Mesenchymal stem cell (in vitro differentiated cells and primary cell): ENCODE measurements around the gene MDFIC2.

Source experiments
- DNase-seq: peaks from one replicate; pipeline ENCODE4 v3.0.0-alpha.2; 2013
- H2AFZ ChIP-seq: one replicate; pipeline ENCODE4 v1.6.1; 2013; ENCODE audit warnings: low read depth, mild to moderate bottlenecking, control low read depth, inconsistent platforms, low read length, moderate library complexity
- H2AK5ac ChIP-seq: 2 replicates; pipeline ENCODE4 v1.6.1; 2013; ENCODE audit warnings: low read length, moderate library complexity, mild to moderate bottlenecking, inconsistent platforms; ENCODE audit not compliant: severe bottlenecking
- H2BK120ac ChIP-seq: one replicate; pipeline ENCODE4 v1.6.1; 2013; ENCODE audit warnings: low read depth, mild to moderate bottlenecking, inconsistent platforms, low read length, moderate library complexity
- H2BK12ac ChIP-seq, 2 experiments: one replicate each; pipeline ENCODE4 v1.6.1; 2013; ENCODE audit warnings: inconsistent platforms in 2 of 2, low read length in 2 of 2, mild to moderate bottlenecking in 2 of 2, moderate library complexity in 2 of 2, control low read depth in 1 of 2
- H2BK15ac ChIP-seq: one replicate; pipeline ENCODE4 v1.6.1; 2013; ENCODE audit warnings: mild to moderate bottlenecking, low read depth, inconsistent platforms; ENCODE audit not compliant: poor library complexity, severe bottlenecking
- H2BK5ac ChIP-seq: 2 replicates; pipeline ENCODE4 v1.6.1; 2013; ENCODE audit warnings: low read depth, mild to moderate bottlenecking, low read length, control low read depth, inconsistent platforms; ENCODE audit not compliant: poor library complexity, severe bottlenecking
- H3K14ac ChIP-seq, 2 experiments: one replicate each; pipeline ENCODE4 v1.6.1; 2013; ENCODE audit warnings: inconsistent platforms in 2 of 2, low read length in 2 of 2, control low read depth in 1 of 2, mild to moderate bottlenecking in 1 of 2, moderate library complexity in 1 of 2
- H3K18ac ChIP-seq, 2 experiments: one replicate each; pipeline ENCODE4 v1.6.1; 2013; ENCODE audit warnings: inconsistent platforms in 2 of 2, low read length in 2 of 2, control low read depth in 1 of 2, low read depth in 1 of 2, mild to moderate bottlenecking in 1 of 2
- H3K23ac ChIP-seq, 2 experiments: one replicate each; pipeline ENCODE4 v1.6.1; 2013; ENCODE audit warnings: inconsistent platforms in 2 of 2, low read length in 2 of 2, mild to moderate bottlenecking in 2 of 2, moderate library complexity in 2 of 2, control low read depth in 1 of 2
- H3K27ac ChIP-seq: 2 replicates; pipeline ENCODE4 v1.5.1; 2013; ENCODE audit warnings: mild to moderate bottlenecking, moderate library complexity, low read length, control low read depth, inconsistent platforms; ENCODE audit not compliant: poor library complexity, severe bottlenecking
- H3K27me3 ChIP-seq, 2 experiments: 2 replicates each; pipeline versions ENCODE4 v1.6.1 to v1.7.0; 2013; ENCODE audit warnings: low read length in 2 of 2, mild to moderate bottlenecking in 2 of 2, moderate library complexity in 2 of 2, control low read depth in 1 of 2, inconsistent platforms in 1 of 2; ENCODE audit not compliant: control insufficient read depth in 1 of 2, insufficient read depth in 1 of 2
- H3K36me3 ChIP-seq, 2 experiments: 2 replicates each; pipeline versions ENCODE4 v1.6.1 to v1.7.0; 2013; ENCODE audit warnings: low read length in 2 of 2, control low read depth in 1 of 2, inconsistent platforms in 1 of 2, low read depth in 1 of 2, mild to moderate bottlenecking in 1 of 2; ENCODE audit not compliant: insufficient read depth in 2 of 2, control insufficient read depth in 1 of 2
- H3K4ac ChIP-seq, 2 experiments: one replicate each; pipeline ENCODE4 v1.6.1; 2013; ENCODE audit warnings: inconsistent platforms in 2 of 2, low read length in 2 of 2, mild to moderate bottlenecking in 2 of 2, moderate library complexity in 2 of 2, control low read depth in 1 of 2, low read depth in 1 of 2
- H3K4me1 ChIP-seq: 2 replicates; pipeline ENCODE4 v1.6.1; 2013; ENCODE audit warnings: low read depth, low read length, control low read depth; ENCODE audit not compliant: control insufficient read depth, insufficient read depth
- H3K4me2 ChIP-seq: 2 replicates; pipeline ENCODE4 v1.6.1; 2013; ENCODE audit warnings: low read length, mild to moderate bottlenecking, inconsistent platforms; ENCODE audit not compliant: poor library complexity, severe bottlenecking
- H3K4me3 ChIP-seq, 2 experiments: 2 replicates each; pipeline versions ENCODE4 v1.5.1 to v1.7.0; 2013; ENCODE audit warnings: low read length in 2 of 2, mild to moderate bottlenecking in 2 of 2, control low read depth in 1 of 2, low read depth in 1 of 2; ENCODE audit not compliant: insufficient read depth in 1 of 2
- H3K79me1 ChIP-seq: replicated peaks from 2 replicates; pipeline ENCODE4 v1.6.1; 2013; ENCODE audit warnings: mild to moderate bottlenecking, control low read depth, low read length, inconsistent platforms; ENCODE audit not compliant: poor library complexity, severe bottlenecking
- H3K9ac ChIP-seq: 2 replicates; pipeline ENCODE4 v1.7.0; 2013; ENCODE audit warnings: mild to moderate bottlenecking, low read length, moderate library complexity
- H3K9me3 ChIP-seq: 2 replicates; pipeline ENCODE4 v1.7.0; 2013; ENCODE audit warnings: mild to moderate bottlenecking, low read length; ENCODE audit not compliant: control insufficient read depth
- H4K8ac ChIP-seq: one replicate; pipeline ENCODE4 v1.6.1; 2013; ENCODE audit warnings: inconsistent platforms, mild to moderate bottlenecking, low read length, moderate library complexity
- H4K91ac ChIP-seq: one replicate; pipeline ENCODE4 v1.6.1; 2013; ENCODE audit warnings: mild to moderate bottlenecking, low read length, inconsistent platforms
- WGBS: methylation state at CpG from one replicate; pipeline ENCODE4 v1.1.7; 2013; ENCODE audit warnings: mixed read lengths; 5-methylcytosine and 5-hydroxymethylcytosine counted together

Gene MDFIC2

DNA sequence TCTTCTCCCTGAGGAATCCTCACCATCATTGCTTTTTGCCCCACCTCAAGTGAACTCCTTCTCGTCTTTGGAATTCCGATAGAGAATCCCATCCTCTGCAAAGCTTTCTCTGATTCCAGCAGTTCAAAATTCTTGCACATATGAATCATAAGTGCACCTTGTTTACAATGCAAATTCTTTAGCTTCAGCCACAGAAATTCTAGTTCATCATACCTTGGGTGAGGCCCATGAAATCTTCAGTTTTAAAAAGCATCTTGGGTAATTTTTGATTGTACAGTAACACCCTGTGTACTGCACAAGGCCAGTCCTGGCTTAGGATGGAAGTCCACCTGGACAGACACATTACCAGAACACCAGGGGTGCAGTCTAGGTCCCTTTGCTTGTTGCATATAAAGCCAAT is 30.8 kb downstream of the MDFIC2 start:
- Histone ChIP-seq H3K9ac (no peak overlapping the region), H3K79me1 (no peaks in the 10 kb centered on the region), H4K91ac (no peak overlapping the region), H3K36me3 (no peaks in the 10 kb centered on the region), H3K4me1 (no peaks in the 10 kb centered on the region), H2BK120ac (no peak overlapping the region), H2BK15ac (no peak overlapping the region), H4K8ac (no peak overlapping the region), H3K23ac (no peak overlapping the region), H2BK5ac (no peak overlapping the region), H3K9me3 (peaks cover 3% of the 10 kb centered on the region), H3K4ac (no peak overlapping the region), H2BK12ac (no peak overlapping the region), H3K18ac (no peak overlapping the region), H2AK5ac (no peak overlapping the region), H3K14ac (no peak overlapping the region), H3K27ac (peak overlapping the region; percentile 61), H3K4me3 (no peak overlapping the region), H3K4me2 (no peak overlapping the region), H2AFZ (no peak overlapping the region), H3K27me3 (peaks cover 0 to 3% of the 10 kb centered on the region in 2 experiments)
- 32% methylated on average over 2 of the region's 2 CpGs for WGBS
- DNase-seq, result peak; percentile 2

- no peak overlapping the region for H3K4ac ChIP-seq
- no peak overlapping the region for H2BK15ac ChIP-seq
- H3K9ac ChIP-seq, result no peak overlapping the region
- H3K23ac ChIP-seq, result no peak overlapping the region
- H3K18ac ChIP-seq, result no peak overlapping the region
- no peaks in the 10 kb centered on the region for H3K36me3 ChIP-seq
- no peak overlapping the region for H4K91ac ChIP-seq
- H3K27me3 ChIP-seq, result peaks cover 0 to 3% of the 10 kb centered on the region in 2 experiments
- H3K4me2 ChIP-seq, result no peak overlapping the region
- DNase-seq, result no peak
- no peak overlapping the region for H4K8ac ChIP-seq
- peaks cover 3% of the 10 kb centered on the region for H3K9me3 ChIP-seq
- no peak overlapping the region for H2BK5ac ChIP-seq
- H3K4me1 ChIP-seq, result no peaks in the 10 kb centered on the region
- no peak overlapping the region for H2BK12ac ChIP-seq
- H2BK120ac ChIP-seq, result no peak overlapping the region
- H3K79me1 ChIP-seq, result no peaks in the 10 kb centered on the region
- H2AFZ ChIP-seq, result no peak overlapping the region
- H3K14ac ChIP-seq, result no peak overlapping the region
- H3K27ac ChIP-seq, result no peak overlapping the region
- H3K4me3 ChIP-seq, result no peak overlapping the region
- H2AK5ac ChIP-seq, result no peak overlapping the region
- 82% methylated on average over 6 of the region's 6 CpGs for WGBS
Observed at GRCh38 chr3:70277304-70277703, 35.1 kb downstream of the MDFIC2 start.

DNA sequence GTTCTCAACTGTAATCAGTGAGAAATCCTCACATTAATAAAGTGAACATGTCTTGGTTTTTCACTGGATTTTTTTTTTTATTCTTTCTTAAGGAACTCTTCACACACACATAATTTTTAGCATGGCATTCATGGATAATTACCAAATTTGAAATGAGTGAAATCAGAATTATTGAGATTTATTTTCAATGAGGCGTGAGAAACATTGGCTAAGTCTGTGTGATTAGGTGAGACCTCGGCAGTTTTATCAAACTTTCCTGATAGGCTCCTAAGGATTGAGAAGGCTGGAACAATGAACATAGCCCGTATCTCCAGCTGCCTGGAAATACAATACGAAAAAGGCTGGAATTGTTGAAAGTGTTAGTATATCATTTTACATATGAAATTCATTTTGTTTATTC is 35.5 kb downstream of the MDFIC2 start:
- Histone ChIP-seq H3K9ac (no peak overlapping the region), H3K18ac (no peak overlapping the region), H2BK5ac (no peak overlapping the region), H3K14ac (no peak overlapping the region), H3K36me3 (no peaks in the 10 kb centered on the region), H3K4me1 (no peaks in the 10 kb centered on the region), H3K4me2 (no peak overlapping the region), H3K27ac (no peak overlapping the region), H2BK15ac (no peak overlapping the region), H2AFZ (no peak overlapping the region), H4K8ac (no peak overlapping the region), H3K23ac (no peak overlapping the region), H2BK12ac (no peak overlapping the region), H3K4ac (no peak overlapping the region), H4K91ac (no peak overlapping the region), H2AK5ac (no peak overlapping the region), H3K27me3 (peaks cover 0 to 3% of the 10 kb centered on the region in 2 experiments), H3K9me3 (peaks cover 2% of the 10 kb centered on the region), H2BK120ac (no peak overlapping the region), H3K4me3 (no peak overlapping the region), H3K79me1 (no peaks in the 10 kb centered on the region)
- DNase-seq, result no peak
- WGBS, result 45% methylated on average over 2 of the region's 4 CpGs

DNA sequence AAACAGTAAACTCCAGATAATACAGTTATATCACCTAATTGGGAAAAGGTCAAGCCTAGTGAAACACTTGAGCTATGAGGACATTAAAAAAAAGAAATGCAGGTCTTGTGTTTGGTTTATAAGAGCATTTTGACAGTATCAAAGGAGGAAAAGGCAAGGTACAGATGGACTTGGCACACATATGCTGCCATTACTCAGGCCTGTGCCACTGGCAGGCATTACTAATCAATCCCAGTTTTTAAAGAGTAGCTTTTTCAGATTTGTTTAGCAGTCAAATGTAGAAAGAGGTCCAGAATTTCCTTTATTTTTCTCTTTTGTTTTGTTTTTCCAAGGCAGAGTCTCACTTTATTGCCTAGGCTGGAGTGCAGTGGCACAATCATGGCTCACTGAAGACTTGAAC is 38.9 kb downstream of the MDFIC2 start:
- Histone ChIP-seq H3K9me3 (no peaks in the 10 kb centered on the region), H3K23ac (no peak overlapping the region), H2BK12ac (no peak overlapping the region), H3K4me1 (no peaks in the 10 kb centered on the region), H3K27ac (no peak overlapping the region), H4K8ac (no peak overlapping the region), H3K9ac (no peak overlapping the region), H2BK120ac (no peak overlapping the region), H3K4ac (no peak overlapping the region), H4K91ac (no peak overlapping the region), H2BK5ac (no peak overlapping the region), H2BK15ac (no peak overlapping the region), H2AFZ (no peak overlapping the region), H3K18ac (no peak overlapping the region), H3K14ac (no peak overlapping the region), H3K79me1 (no peaks in the 10 kb centered on the region), H2AK5ac (no peak overlapping the region), H3K4me2 (no peak overlapping the region), H3K36me3 (no peaks in the 10 kb centered on the region), H3K27me3 (no peaks in the 10 kb centered on the region), H3K4me3 (peak overlapping the region in 1 of 2 experiments; percentile 14)
- no peak for DNase-seq
